SH-SY5Y (cell line): ENCODE data around the gene SPG7.

ENCODE experiments used
- GATA2 ChIP-seq: IDR thresholded peaks from 2 replicates; pipeline ENCODE4 v1.6.1; 2011; ENCODE audit warnings: mild to moderate bottlenecking, low read depth, low read length
- GATA3 ChIP-seq: IDR thresholded peaks from 2 replicates; pipeline ENCODE4 v1.6.1; 2011; ENCODE audit warnings: low read depth, mild to moderate bottlenecking, low read length, moderate library complexity

- TF ChIP-seq GATA2 (no peak), GATA3 (no peak)
Measured at GRCh38 chr16:89586853-89587252, 78.7 kb downstream of the SPG7 start.
